Neural cell (in vitro differentiated cells): ENCODE data around the gene BCL3. TPM values are rescaled to one million over a fixed set of nuclear protein-coding genes. Genes with fewer than 3 reads are reported as not detected.

Source experiments
- H2AFZ ChIP-seq: fragments of 200-600, 300-800 bp; sonication (generic), shearing (Covaris generic); 2 replicates; pipeline ENCODE4 v1.6.0; 2014; ENCODE audit warnings: low read depth, mild to moderate bottlenecking, antibody characterized with exemption, low read length, moderate library complexity
- H3F3A ChIP-seq: fragments of 200-600 bp; shearing (Covaris generic); 2 replicates; pipeline ENCODE4 v1.6.1; 2016; ENCODE audit warnings: mild to moderate bottlenecking, moderate library complexity, mixed read lengths, antibody characterized with exemption, low read length; ENCODE audit not compliant: insufficient read depth, poor library complexity, severe bottlenecking
- H3K27ac ChIP-seq: fragments of 200-600, 300-800 bp; sonication (generic), shearing (Covaris generic); 2 replicates; pipeline ENCODE4 v1.5.1; 2014; ENCODE audit warnings: mild to moderate bottlenecking, low read length, moderate library complexity
- H3K27me3 ChIP-seq: fragments of 300-800, 200-600 bp; sonication (generic), shearing (Covaris generic); 2 replicates; pipeline ENCODE4 v1.6.0; 2014; ENCODE audit warnings: mild to moderate bottlenecking, low read depth, low read length, moderate library complexity; ENCODE audit not compliant: insufficient read depth
- H3K36me3 ChIP-seq: fragments of 300-800, 200-600 bp; sonication (generic), shearing (Covaris generic); 2 replicates; pipeline ENCODE4 v1.5.1; 2014; ENCODE audit warnings: mild to moderate bottlenecking, antibody characterized with exemption, low read length, moderate library complexity; ENCODE audit not compliant: insufficient read depth
- H3K4me2 ChIP-seq: fragments of 300-800, 200-600 bp; sonication (generic), shearing (Covaris generic); 2 replicates; pipeline ENCODE4 v1.6.0; 2014; ENCODE audit warnings: mild to moderate bottlenecking, low read length
- H3K4me3 ChIP-seq: fragments of 300-800, 200-600 bp; sonication (generic), shearing (Covaris generic); 2 replicates; pipeline ENCODE4 v1.5.1; 2014; ENCODE audit warnings: mild to moderate bottlenecking, low read length, moderate library complexity
- H3K79me2 ChIP-seq: fragments of 200-600 bp; shearing (Covaris generic); replicated peaks from 2 replicates; pipeline ENCODE4 v1.6.0; 2014; ENCODE audit warnings: mild to moderate bottlenecking, low read length, moderate library complexity; ENCODE audit not compliant: insufficient read depth
- H3K9ac ChIP-seq: fragments of 300-800, 200-600 bp; sonication (generic), shearing (Covaris generic); 2 replicates; pipeline ENCODE4 v1.6.1; 2016; ENCODE audit warnings: mild to moderate bottlenecking, low read length, mixed read lengths
- H3K9me2 ChIP-seq: fragments of 200-600 bp; shearing (Covaris generic); 2 replicates; pipeline ENCODE4 v1.6.1; 2016; ENCODE audit warnings: mild to moderate bottlenecking, low read length, mixed read lengths; ENCODE audit not compliant: insufficient read depth
- H3K9me3 ChIP-seq: fragments of 200-600, 300-800 bp; sonication (generic), shearing (Covaris generic); 2 replicates; pipeline ENCODE4 v1.6.1; 2016; ENCODE audit warnings: mild to moderate bottlenecking, mixed run types, low read length, moderate library complexity, mixed read lengths
- H4K20me1 ChIP-seq: fragments of 200-600 bp; shearing (Covaris generic); 2 replicates; pipeline ENCODE4 v1.6.1; 2016; ENCODE audit warnings: mild to moderate bottlenecking, mixed run types; ENCODE audit not compliant: insufficient read depth
- CTCF ChIP-seq: fragments of 450-650 bp; IDR thresholded peaks from 2 replicates; pipeline ENCODE4 v1.5.1; 2014; ENCODE audit warnings: antibody characterized with exemption, mild to moderate bottlenecking, moderate library complexity; ENCODE audit not compliant: poor library complexity, severe bottlenecking
- EP300 ChIP-seq: fragments of 450-650 bp; conservative IDR thresholded peaks from 2 replicates; pipeline ENCODE4 v1.6.1; 2014; ENCODE audit warnings: antibody characterized with exemption, mild to moderate bottlenecking, moderate library complexity; ENCODE audit not compliant: poor library complexity, severe bottlenecking
- EZH2 ChIP-seq: fragments of 200-600, 300-800 bp; shearing (Covaris generic), sonication (generic); IDR thresholded peaks from 2 replicates; pipeline ENCODE4 v1.6.1; 2014; ENCODE audit warnings: antibody characterized with exemption, low read length, borderline replicate concordance, mild to moderate bottlenecking; ENCODE audit not compliant: insufficient read depth, poor library complexity, severe bottlenecking
- MXI1 ChIP-seq: fragments of 450-650 bp; conservative IDR thresholded peaks from 2 replicates; pipeline ENCODE4 v1.6.1; 2014; ENCODE audit warnings: antibody characterized with exemption, mild to moderate bottlenecking; ENCODE audit not compliant: poor library complexity, severe bottlenecking
- POLR2AphosphoS5 ChIP-seq: IDR thresholded peaks from 2 replicates; pipeline ENCODE4 v1.6.1; 2012
- RAD21 ChIP-seq: fragments of 450-650 bp; conservative IDR thresholded peaks from 2 replicates; pipeline ENCODE4 v1.6.1; 2014; ENCODE audit warnings: antibody characterized with exemption, mild to moderate bottlenecking, moderate library complexity
- REST ChIP-seq: IDR thresholded peaks from 2 replicates; pipeline ENCODE4 v1.6.1; 2012; ENCODE audit warnings: borderline replicate concordance
- SMC3 ChIP-seq: fragments of 450-650 bp; conservative IDR thresholded peaks from 2 replicates; pipeline ENCODE4 v1.6.1; 2014; ENCODE audit warnings: antibody characterized with exemption, mild to moderate bottlenecking, moderate library complexity; ENCODE audit not compliant: poor library complexity
- TAF1 ChIP-seq: IDR thresholded peaks from 2 replicates; pipeline ENCODE4 v1.6.1; 2012; ENCODE audit warnings: low read depth
- polyA plus RNA-seq: library from polyadenylated mRNA; depleted of rRNA; stranded (reverse); fragments of >200 nt; gene quantifications from 2 replicates; pipeline ENCODE4 v1.2.3, GENCODE V29; 2014

The BCL3 gene
- polyA plus RNA-seq, 1 donor from 2014 or later = 0.48 TPM

- no peak overlapping the region for H3K4me2 ChIP-seq
- H3K79me2 ChIP-seq = no peaks in the 10 kb centered on the region
- no peak overlapping the region for H3K27ac ChIP-seq
- no peak overlapping the region for H3K9ac ChIP-seq
- TF ChIP-seq TAF1 = no peak
- no peak for TF ChIP-seq SMC3
- TF ChIP-seq RAD21 = no peak
- TF ChIP-seq EP300 = no peak
- no peak for TF ChIP-seq POLR2AphosphoS5
- no peak for TF ChIP-seq EZH2
- no peak for TF ChIP-seq CTCF
- TF ChIP-seq REST = no peak
- TF ChIP-seq MXI1 = no peak
- H3K9me2 ChIP-seq = no peaks in the 10 kb centered on the region
- no peaks in the 10 kb centered on the region for H4K20me1 ChIP-seq
- H3K9me3 ChIP-seq = no peaks in the 10 kb centered on the region
- no peaks in the 10 kb centered on the region for H3K36me3 ChIP-seq
- H2AFZ ChIP-seq = no peak overlapping the region
- H3K4me3 ChIP-seq = no peak overlapping the region
- no peaks in the 10 kb centered on the region for H3K27me3 ChIP-seq
- H3F3A ChIP-seq = no peaks in the 10 kb centered on the region
Observed at GRCh38 chr19:44714597-44715169, 33.8 kb upstream of the BCL3 start.

- H3K9me3 ChIP-seq = no peaks in the 10 kb centered on the region
- TF ChIP-seq EP300 (no peak), POLR2AphosphoS5 (no peak), SMC3 (no peak), MXI1 (no peak), RAD21 (no peak), CTCF (no peak), EZH2 (no peak), TAF1 (no peak), REST (no peak)
- no peaks in the 10 kb centered on the region for H3K27me3 ChIP-seq
- H3K4me3 ChIP-seq = no peak overlapping the region
- H3K79me2 ChIP-seq = no peaks in the 10 kb centered on the region
- no peaks in the 10 kb centered on the region for H3K9me2 ChIP-seq
- no peaks in the 10 kb centered on the region for H4K20me1 ChIP-seq
- H3K36me3 ChIP-seq = no peaks in the 10 kb centered on the region
- H2AFZ ChIP-seq = no peak overlapping the region
- H3K9ac ChIP-seq = no peak overlapping the region
- H3F3A ChIP-seq = no peaks in the 10 kb centered on the region
- no peak overlapping the region for H3K27ac ChIP-seq
- H3K4me2 ChIP-seq = no peak overlapping the region
Observed at GRCh38 chr19:44717603-44718002, 30.9 kb upstream of the BCL3 start.
